ENCODE results near the gene SLC26A11.
"Not testable (repeated sequence)": the region's sequence is repeated elsewhere in the genome, so short reads cannot be mapped to it uniquely, and the experiment has no call there.

SLC26A11 gene

DNA sequence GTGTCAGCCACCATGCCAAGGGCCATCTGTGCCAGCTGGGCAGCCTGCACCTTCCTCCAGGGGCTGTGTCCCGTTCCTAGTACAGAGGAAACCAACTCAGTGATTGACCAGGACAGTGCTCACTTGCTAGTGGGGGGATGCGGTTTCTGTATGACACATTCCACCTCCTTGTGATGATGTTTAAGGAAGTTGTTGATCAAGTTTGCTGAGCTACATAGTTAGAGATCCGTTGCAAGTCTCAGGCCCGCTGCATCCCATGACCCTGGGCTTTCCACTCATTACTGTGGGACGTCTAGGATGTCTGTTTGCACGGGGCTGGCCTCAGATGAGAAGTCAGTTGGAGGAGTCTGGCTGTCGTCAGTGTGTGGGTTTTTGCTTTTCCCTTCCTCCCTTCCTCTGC, 74.0 kb downstream of the SLC26A11 start:
- DNase-seq (ENCODE audit: low spot score), result no peak
- TF ChIP-seq, protein P1, sequence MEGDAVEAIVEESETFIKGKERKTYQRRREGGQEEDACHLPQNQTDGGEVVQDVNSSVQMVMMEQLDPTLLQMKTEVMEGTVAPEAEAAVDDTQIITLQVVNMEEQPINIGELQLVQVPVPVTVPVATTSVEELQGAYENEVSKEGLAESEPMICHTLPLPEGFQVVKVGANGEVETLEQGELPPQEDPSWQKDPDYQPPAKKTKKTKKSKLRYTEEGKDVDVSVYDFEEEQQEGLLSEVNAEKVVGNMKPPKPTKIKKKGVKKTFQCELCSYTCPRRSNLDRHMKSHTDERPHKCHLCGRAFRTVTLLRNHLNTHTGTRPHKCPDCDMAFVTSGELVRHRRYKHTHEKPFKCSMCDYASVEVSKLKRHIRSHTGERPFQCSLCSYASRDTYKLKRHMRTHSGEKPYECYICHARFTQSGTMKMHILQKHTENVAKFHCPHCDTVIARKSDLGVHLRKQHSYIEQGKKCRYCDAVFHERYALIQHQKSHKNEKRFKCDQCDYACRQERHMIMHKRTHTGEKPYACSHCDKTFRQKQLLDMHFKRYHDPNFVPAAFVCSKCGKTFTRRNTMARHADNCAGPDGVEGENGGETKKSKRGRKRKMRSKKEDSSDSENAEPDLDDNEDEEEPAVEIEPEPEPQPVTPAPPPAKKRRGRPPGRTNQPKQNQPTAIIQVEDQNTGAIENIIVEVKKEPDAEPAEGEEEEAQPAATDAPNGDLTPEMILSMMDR (IDR thresholded peaks at IDR 0.05; ENCODE audit: extremely low read depth, missing control alignments), result no peak

- TF ChIP-seq, protein P1 (IDR thresholded peaks at IDR 0.05; ENCODE audit: extremely low read depth, missing control alignments), result no peak
- no peak for DNase-seq (ENCODE audit: low spot score)
Observed at GRCh38 chr17:80294653-80295052, 74.4 kb downstream of the SLC26A11 start.

- no peak for DNase-seq (ENCODE audit: low spot score)
- TF ChIP-seq, protein P1 (IDR thresholded peaks at IDR 0.05; ENCODE audit: extremely low read depth, missing control alignments), result no peak
Observed at GRCh38 chr17:80295146-80295545, 74.9 kb downstream of the SLC26A11 start.

DNA sequence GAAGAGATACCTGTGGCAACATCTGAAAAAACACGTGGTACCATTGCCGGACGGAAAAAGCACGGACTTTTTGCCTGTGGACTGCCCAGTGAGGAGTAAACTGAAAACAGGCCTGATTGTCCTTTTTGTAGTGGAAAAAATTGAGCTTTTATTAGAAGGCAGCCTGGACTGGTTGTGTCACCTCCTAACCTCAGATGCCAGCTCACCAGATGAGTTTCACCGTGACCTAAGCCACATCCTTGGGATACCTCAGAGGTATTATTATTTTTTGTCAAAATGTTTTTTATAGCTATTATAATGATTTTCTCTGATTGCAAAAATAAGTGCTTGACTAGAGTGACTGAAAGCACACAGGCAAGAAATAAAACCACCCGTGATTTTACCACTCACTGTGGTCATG, 75.3 kb downstream of the SLC26A11 start:
- TF ChIP-seq, protein P1 (IDR thresholded peaks at IDR 0.05; ENCODE audit: extremely low read depth, missing control alignments), result no peak
- no peak for DNase-seq (ENCODE audit: low spot score)

DNA sequence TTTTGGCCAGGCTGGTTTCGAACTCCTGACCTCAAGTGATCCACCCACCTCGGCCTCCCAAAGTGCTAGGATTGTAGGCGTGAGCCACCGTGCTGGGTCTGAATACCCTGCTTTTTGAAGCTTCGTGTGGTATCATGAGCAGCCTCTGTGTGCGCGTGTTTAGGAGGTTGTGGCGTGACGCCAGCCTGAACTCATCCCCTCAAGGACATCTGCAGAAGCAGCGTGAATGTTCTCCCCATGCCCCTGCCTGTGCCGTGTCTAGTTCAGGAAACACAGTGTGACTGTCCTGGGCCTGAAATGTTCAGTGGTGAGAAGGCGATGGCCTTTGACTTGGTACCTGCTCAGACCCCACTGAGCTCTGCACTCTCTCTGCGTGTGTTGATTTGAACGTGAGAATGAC, 76.0 kb downstream of the SLC26A11 start:
- TF ChIP-seq, protein P1 (IDR thresholded peaks at IDR 0.05; ENCODE audit: extremely low read depth, missing control alignments), result no peak

DNA sequence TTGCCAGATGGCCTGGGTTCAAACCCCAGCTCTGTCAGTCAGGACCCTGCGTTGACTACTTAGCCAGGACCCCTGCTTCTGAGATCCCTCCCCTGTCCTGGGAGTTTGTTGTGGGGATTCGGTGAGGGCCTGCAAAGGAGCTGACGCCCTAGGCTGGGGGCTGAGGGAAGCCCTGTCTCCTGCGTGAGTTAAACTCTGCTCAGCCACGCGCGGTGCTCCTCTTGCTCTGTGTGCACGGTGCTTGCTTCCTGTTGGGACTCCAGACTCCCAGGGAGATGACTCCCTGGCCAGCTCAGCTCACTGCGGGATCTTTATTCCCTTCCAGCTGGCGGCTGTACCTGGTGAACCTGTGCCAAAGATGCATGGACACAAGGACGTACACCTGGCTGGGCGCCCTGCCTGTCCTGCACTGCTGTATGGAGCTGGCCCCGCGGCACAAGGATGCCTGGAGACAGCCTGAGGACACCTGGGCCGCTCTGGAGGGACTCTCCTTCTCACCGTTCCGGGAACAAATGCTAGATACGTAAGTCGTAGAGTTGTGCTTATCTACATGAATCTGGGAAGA, 77.9 kb downstream of the SLC26A11 start:
- TF ChIP-seq, protein P1 (IDR thresholded peaks at IDR 0.05; ENCODE audit: extremely low read depth, missing control alignments), result no peak
- DNase-seq (ENCODE audit: low spot score), result no peak

More for the DNA sequence above, 76.0 kb downstream of the SLC26A11 start:
- no peak for DNase-seq (ENCODE audit: low spot score)

DNA sequence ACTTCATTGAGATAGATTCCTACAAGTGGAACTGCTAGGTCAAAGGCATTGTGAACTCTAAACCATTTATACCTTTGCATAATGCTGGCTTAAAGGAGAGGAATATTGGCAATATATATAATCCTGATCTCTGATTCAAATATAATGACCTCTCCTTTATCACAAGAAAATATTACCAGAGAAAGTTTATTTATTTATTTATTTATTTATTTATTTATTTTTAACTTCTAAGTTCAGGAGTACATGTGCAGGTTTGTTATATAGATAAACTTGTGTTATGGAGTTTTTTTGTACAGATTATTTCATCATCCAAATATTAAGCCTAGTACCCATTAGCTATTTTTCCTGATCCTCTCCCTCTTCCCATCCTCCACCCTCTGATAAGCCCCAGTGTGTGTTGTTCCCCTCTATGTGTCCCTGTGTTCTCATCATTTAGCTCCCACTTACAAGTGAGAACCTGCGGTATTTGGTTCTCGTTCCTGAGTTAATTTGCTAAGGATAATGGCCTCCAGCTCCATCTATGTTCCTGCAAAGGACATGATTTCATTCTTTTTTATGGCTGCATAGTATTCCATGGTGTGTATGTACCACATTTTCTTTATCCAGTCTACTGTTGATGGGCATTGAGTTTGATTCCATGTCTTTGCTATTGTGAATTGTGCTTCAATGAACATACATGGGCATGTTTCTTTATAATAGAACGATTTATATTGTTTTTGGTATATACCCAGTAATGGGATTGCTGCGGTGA, 79.3 kb downstream of the SLC26A11 start:
- DNase-seq (ENCODE audit: low spot score), result not testable (repeated sequence)

DNA sequence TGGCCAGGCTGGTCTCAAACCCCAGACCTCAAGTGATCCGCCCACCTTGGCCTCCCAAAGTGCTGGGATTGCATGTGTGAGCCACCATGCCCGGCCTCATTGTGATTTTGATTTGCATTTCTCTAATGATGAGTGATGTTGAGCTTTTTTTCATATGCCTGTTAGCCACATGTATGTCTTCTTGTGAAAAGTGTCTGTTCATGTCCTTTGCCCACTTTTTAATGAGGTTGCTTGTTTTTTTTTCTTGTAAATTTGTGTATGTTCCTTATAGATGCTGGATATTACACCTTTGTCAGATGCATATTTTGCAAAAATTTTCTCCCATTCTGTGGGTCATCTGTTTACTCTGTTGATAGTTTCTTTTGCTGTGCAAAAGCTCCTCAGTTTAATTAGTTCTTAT, 80.5 kb downstream of the SLC26A11 start:
- DNase-seq (ENCODE audit: low spot score), result not testable (repeated sequence)

Data from GM20000 (cell line).